ENCODE measurements around the gene CCR3.

The CCR3 gene

DNA sequence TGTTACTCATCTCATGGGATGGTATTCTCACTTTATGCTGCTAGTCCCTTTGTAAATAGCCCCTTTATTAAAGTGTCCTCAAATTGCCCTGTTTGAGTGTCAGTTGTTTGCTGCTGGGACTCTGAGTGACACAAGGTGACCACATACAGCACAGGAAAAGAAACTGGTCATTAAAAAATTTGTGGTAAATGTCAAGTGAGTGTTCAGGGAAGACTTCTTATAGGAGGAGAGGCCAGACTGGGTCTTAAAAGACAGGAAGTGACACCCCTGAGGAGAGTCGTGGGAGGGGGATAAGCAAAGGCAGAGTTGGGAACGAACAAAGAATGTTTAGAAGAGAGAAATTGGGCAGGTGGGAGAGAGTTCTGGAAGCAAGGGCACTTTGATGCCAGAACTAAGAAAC is 35.2 kb downstream of the CCR3 start:
- Histone ChIP-seq H3K36me3 (ENCODE audit: control insufficient read depth, insufficient read depth, low read length) (no peaks in the 10 kb centered on the region), H3K27me3 (replicated peaks; ENCODE audit: control insufficient read depth, insufficient read depth, low read length) (no peaks in the 10 kb centered on the region), H3K4me3 (replicated peaks; ENCODE audit: low read depth, low read length) (no peak overlapping the region)
- TF ChIP-seq, protein P1, sequence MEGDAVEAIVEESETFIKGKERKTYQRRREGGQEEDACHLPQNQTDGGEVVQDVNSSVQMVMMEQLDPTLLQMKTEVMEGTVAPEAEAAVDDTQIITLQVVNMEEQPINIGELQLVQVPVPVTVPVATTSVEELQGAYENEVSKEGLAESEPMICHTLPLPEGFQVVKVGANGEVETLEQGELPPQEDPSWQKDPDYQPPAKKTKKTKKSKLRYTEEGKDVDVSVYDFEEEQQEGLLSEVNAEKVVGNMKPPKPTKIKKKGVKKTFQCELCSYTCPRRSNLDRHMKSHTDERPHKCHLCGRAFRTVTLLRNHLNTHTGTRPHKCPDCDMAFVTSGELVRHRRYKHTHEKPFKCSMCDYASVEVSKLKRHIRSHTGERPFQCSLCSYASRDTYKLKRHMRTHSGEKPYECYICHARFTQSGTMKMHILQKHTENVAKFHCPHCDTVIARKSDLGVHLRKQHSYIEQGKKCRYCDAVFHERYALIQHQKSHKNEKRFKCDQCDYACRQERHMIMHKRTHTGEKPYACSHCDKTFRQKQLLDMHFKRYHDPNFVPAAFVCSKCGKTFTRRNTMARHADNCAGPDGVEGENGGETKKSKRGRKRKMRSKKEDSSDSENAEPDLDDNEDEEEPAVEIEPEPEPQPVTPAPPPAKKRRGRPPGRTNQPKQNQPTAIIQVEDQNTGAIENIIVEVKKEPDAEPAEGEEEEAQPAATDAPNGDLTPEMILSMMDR (IDR thresholded peaks at IDR 0.05; ENCODE audit: insufficient read depth, low read length, poor library complexity, severe bottlenecking): no peak
- DNase-seq (ENCODE audit: extremely low read depth, insufficient read length): no peak

- TF ChIP-seq, protein P1 (IDR thresholded peaks at IDR 0.05; ENCODE audit: insufficient read depth, low read length, poor library complexity, severe bottlenecking): no peak
These were observed 36.8 kb downstream of the CCR3 start for GRCh38 chr3:46278816-46279672.

DNA sequence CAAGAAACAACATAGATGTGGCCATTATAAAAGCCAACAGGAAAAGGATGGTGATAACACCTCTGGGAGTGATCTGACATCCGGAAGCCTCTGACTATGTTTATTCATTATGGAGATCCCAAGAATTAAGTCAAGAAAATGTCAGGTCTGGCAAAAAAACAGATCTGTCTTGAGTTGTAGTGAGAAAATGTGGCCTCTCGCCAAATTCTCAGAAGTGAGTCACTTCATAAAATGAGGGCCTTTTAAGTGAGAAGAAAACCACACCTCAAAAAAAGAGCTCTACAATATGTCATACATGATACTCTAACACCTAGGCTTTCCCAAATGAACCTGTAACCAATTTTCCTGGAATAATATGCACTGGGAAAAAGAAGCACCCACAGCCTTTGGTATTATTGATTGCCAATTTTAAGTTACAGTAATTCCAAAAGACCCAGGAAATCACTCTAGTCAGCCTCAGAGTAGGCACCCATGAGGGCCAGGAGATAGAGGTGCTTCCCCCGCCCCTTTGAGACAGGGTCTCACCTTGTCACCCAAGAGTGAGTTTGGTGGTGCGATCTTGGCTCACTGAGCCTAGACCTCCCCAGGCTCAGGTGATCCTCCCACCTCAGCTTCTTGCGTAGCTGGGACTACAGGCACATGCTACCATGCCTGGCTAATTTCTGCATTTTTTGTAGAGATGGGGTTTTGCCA is 38.0 kb downstream of the CCR3 start:
- DNase-seq (ENCODE audit: extremely low read depth, insufficient read length): no peak
- Histone ChIP-seq H3K4me3 (replicated peaks; ENCODE audit: low read depth, low read length) (no peak overlapping the region), H3K36me3 (ENCODE audit: control insufficient read depth, insufficient read depth, low read length) (no peaks in the 10 kb centered on the region), H3K27me3 (replicated peaks; ENCODE audit: control insufficient read depth, insufficient read depth, low read length) (no peaks in the 10 kb centered on the region)
- TF ChIP-seq, protein P1 (IDR thresholded peaks at IDR 0.05; ENCODE audit: insufficient read depth, low read length, poor library complexity, severe bottlenecking): no peak

More at GRCh38 chr3:46278816-46279672, 36.8 kb downstream of the CCR3 start:
- Histone ChIP-seq H3K4me3 (replicated peaks; ENCODE audit: low read depth, low read length) (no peak overlapping the region), H3K27me3 (replicated peaks; ENCODE audit: control insufficient read depth, insufficient read depth, low read length) (no peaks in the 10 kb centered on the region), H3K36me3 (ENCODE audit: control insufficient read depth, insufficient read depth, low read length) (no peaks in the 10 kb centered on the region)
- no peak for DNase-seq (ENCODE audit: extremely low read depth, insufficient read length)

DNA sequence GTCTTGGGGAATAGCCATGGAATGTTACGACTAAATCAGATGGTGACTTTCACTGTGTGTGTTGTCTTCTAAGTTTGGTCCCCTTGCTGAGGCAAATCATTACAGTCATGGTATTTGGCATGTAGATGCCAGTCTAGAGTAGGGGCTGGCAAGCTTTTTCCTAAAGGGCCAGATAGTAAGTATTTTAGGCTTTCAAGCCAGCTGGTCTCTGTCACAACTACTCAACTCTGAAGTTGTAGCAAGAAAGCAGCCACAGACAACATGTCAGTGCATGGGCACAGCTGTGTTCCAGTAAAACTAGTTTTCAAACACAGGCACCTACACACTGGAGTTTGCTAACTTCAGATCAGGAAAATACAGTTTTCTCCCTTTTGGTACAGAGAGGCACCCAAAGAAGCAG is 39.3 kb downstream of the CCR3 start:
- no peak overlapping the region for H3K4me3 ChIP-seq (replicated peaks; ENCODE audit: low read depth, low read length)
- no peak for DNase-seq (ENCODE audit: extremely low read depth, insufficient read length)
- TF ChIP-seq, protein P1 (IDR thresholded peaks at IDR 0.05; ENCODE audit: insufficient read depth, low read length, poor library complexity, severe bottlenecking): no peak
- no peaks in the 10 kb centered on the region for H3K36me3 ChIP-seq (ENCODE audit: control insufficient read depth, insufficient read depth, low read length)
- no peaks in the 10 kb centered on the region for H3K27me3 ChIP-seq (replicated peaks; ENCODE audit: control insufficient read depth, insufficient read depth, low read length)

GRCh38 chr3:46282041-46282440 is 39.8 kb downstream of the CCR3 start:
- DNase-seq (ENCODE audit: extremely low read depth, insufficient read length): no peak
- H3K36me3 ChIP-seq (ENCODE audit: control insufficient read depth, insufficient read depth, low read length): no peaks in the 10 kb centered on the region
- H3K27me3 ChIP-seq (replicated peaks; ENCODE audit: control insufficient read depth, insufficient read depth, low read length): no peaks in the 10 kb centered on the region
- H3K4me3 ChIP-seq (replicated peaks; ENCODE audit: low read depth, low read length): no peak overlapping the region
- TF ChIP-seq, protein P1 (IDR thresholded peaks at IDR 0.05; ENCODE audit: insufficient read depth, low read length, poor library complexity, severe bottlenecking): no peak

Data from GM06990 (cell line).